Activated T-cell treated with anti-CD3 and anti-CD28 coated beads, Interleukin-2, amount 50 U/mL, for 24 hours (primary cell): ENCODE measurements around the gene NET1.

Experiments used
- DNase-seq: peaks from one replicate; pipeline ENCODE4 v3.0.0-alpha.2; 2020
- H3K27ac Mint-ChIP-seq: 2 replicates; pipeline ENCODE4 v1.8.0; 2020; ENCODE audit warnings: mild to moderate bottlenecking, mixed read lengths
- H3K27me3 Mint-ChIP-seq: 2 replicates; pipeline ENCODE4 v1.8.0; 2020; ENCODE audit warnings: mixed read lengths
- H3K36me3 Mint-ChIP-seq: 2 replicates; pipeline ENCODE4 v1.8.0; 2020; ENCODE audit warnings: low read depth, mixed read lengths
- H3K4me1 Mint-ChIP-seq: 2 replicates; pipeline ENCODE4 v1.8.0; 2020; ENCODE audit warnings: low read depth, mixed read lengths
- H3K4me3 Mint-ChIP-seq: 2 replicates; pipeline ENCODE4 v1.8.0; 2020; ENCODE audit warnings: mild to moderate bottlenecking, moderate library complexity, mixed read lengths
- H3K9me3 Mint-ChIP-seq: 2 replicates; pipeline ENCODE4 v1.8.0; 2020; ENCODE audit warnings: mixed read lengths

Gene NET1

GRCh38 chr10:5443429-5443828 lies 31.1 kb downstream of the NET1 start:
- H3K9me3 Mint-ChIP-seq: no peaks in the 10 kb centered on the region
- H3K4me3 Mint-ChIP-seq: no peak overlapping the region
- H3K4me1 Mint-ChIP-seq: peaks cover 45% of the 10 kb centered on the region
- no peak for DNase-seq
- H3K36me3 Mint-ChIP-seq: no peaks in the 10 kb centered on the region
- H3K27ac Mint-ChIP-seq: no peak overlapping the region
- H3K27me3 Mint-ChIP-seq: no peaks in the 10 kb centered on the region

GRCh38 chr10:5445006-5445405 lies 32.6 kb downstream of the NET1 start:
- H3K9me3 Mint-ChIP-seq: no peaks in the 10 kb centered on the region
- H3K4me3 Mint-ChIP-seq: no peak overlapping the region

GRCh38 chr10:5446390-5446926 lies 34.1 kb downstream of the NET1 start:
- Mint-ChIP-seq H3K36me3 (peaks cover 4% of the 10 kb centered on the region), H3K9me3 (no peaks in the 10 kb centered on the region), H3K27ac (peak overlapping the region; percentile 88), H3K4me3 (peak overlapping the region; percentile 72), H3K4me1 (peaks cover 60% of the 10 kb centered on the region), H3K27me3 (no peaks in the 10 kb centered on the region)
- DNase-seq: peak; percentile 82

More at GRCh38 chr10:5445006-5445405, 32.6 kb downstream of the NET1 start:
- H3K27me3 Mint-ChIP-seq: no peaks in the 10 kb centered on the region
- H3K27ac Mint-ChIP-seq: no peak overlapping the region
- H3K36me3 Mint-ChIP-seq: no peaks in the 10 kb centered on the region
- H3K4me1 Mint-ChIP-seq: peaks cover 56% of the 10 kb centered on the region
- DNase-seq: no peak

- Mint-ChIP-seq H3K9me3 (no peaks in the 10 kb centered on the region), H3K4me3 (peak overlapping the region; percentile 72), H3K27ac (peak overlapping the region; percentile 46), H3K36me3 (peaks cover 10% of the 10 kb centered on the region), H3K27me3 (no peaks in the 10 kb centered on the region), H3K4me1 (peaks cover 59% of the 10 kb centered on the region)
- no peak for DNase-seq
Observed at GRCh38 chr10:5447056-5447455, 34.7 kb downstream of the NET1 start.

- Mint-ChIP-seq H3K4me1 (peaks cover 56% of the 10 kb centered on the region), H3K9me3 (no peaks in the 10 kb centered on the region), H3K4me3 (peak overlapping the region; percentile 72), H3K36me3 (peaks cover 16% of the 10 kb centered on the region), H3K27me3 (no peaks in the 10 kb centered on the region), H3K27ac (peak overlapping the region; percentile 56)
- DNase-seq: no peak
Observed at GRCh38 chr10:5447611-5448071, 35.3 kb downstream of the NET1 start.

GRCh38 chr10:5448333-5449001 lies 36.1 kb downstream of the NET1 start:
- H3K4me1 Mint-ChIP-seq: peaks cover 48% of the 10 kb centered on the region
- peaks cover 24% of the 10 kb centered on the region for H3K36me3 Mint-ChIP-seq
- no peak overlapping the region for H3K27ac Mint-ChIP-seq
- no peaks in the 10 kb centered on the region for H3K9me3 Mint-ChIP-seq
- DNase-seq: no peak
- peak overlapping the region; percentile 6 for H3K4me3 Mint-ChIP-seq
- H3K27me3 Mint-ChIP-seq: no peaks in the 10 kb centered on the region

- Mint-ChIP-seq H3K27ac (no peak overlapping the region), H3K4me1 (peaks cover 42% of the 10 kb centered on the region), H3K4me3 (no peak overlapping the region), H3K36me3 (peaks cover 31% of the 10 kb centered on the region), H3K9me3 (no peaks in the 10 kb centered on the region), H3K27me3 (no peaks in the 10 kb centered on the region)
- DNase-seq: no peak
Observed at GRCh38 chr10:5449227-5449626, 36.9 kb downstream of the NET1 start.

GRCh38 chr10:5449823-5450222 lies 37.5 kb downstream of the NET1 start:
- Mint-ChIP-seq H3K4me3 (no peak overlapping the region), H3K27ac (no peak overlapping the region), H3K36me3 (peaks cover 37% of the 10 kb centered on the region), H3K9me3 (no peaks in the 10 kb centered on the region), H3K27me3 (no peaks in the 10 kb centered on the region), H3K4me1 (peaks cover 38% of the 10 kb centered on the region)
- no peak for DNase-seq

GRCh38 chr10:5450605-5451384 lies 38.4 kb downstream of the NET1 start:
- H3K27ac Mint-ChIP-seq: no peak overlapping the region
- no peak overlapping the region for H3K4me3 Mint-ChIP-seq
- no peak for DNase-seq
- H3K9me3 Mint-ChIP-seq: no peaks in the 10 kb centered on the region
- no peaks in the 10 kb centered on the region for H3K27me3 Mint-ChIP-seq
- H3K36me3 Mint-ChIP-seq: peaks cover 47% of the 10 kb centered on the region
- peaks cover 38% of the 10 kb centered on the region for H3K4me1 Mint-ChIP-seq

GRCh38 chr10:5453749-5454489 lies 41.6 kb downstream of the NET1 start:
- peaks cover 74% of the 10 kb centered on the region for H3K36me3 Mint-ChIP-seq
- no peak for DNase-seq
- peaks cover 20% of the 10 kb centered on the region for H3K4me1 Mint-ChIP-seq
- H3K27ac Mint-ChIP-seq: no peak overlapping the region
- H3K9me3 Mint-ChIP-seq: no peaks in the 10 kb centered on the region
- H3K4me3 Mint-ChIP-seq: no peak overlapping the region
- no peaks in the 10 kb centered on the region for H3K27me3 Mint-ChIP-seq

GRCh38 chr10:5456563-5456962 lies 44.2 kb downstream of the NET1 start:
- H3K36me3 Mint-ChIP-seq: peaks cover 85% of the 10 kb centered on the region
- H3K9me3 Mint-ChIP-seq: no peaks in the 10 kb centered on the region
- H3K27me3 Mint-ChIP-seq: no peaks in the 10 kb centered on the region

GRCh38 chr10:5457741-5458140 lies 45.4 kb downstream of the NET1 start:
- H3K27me3 Mint-ChIP-seq: no peaks in the 10 kb centered on the region
- no peak overlapping the region for H3K4me3 Mint-ChIP-seq
- DNase-seq: no peak
- no peaks in the 10 kb centered on the region for H3K9me3 Mint-ChIP-seq
- peaks cover 11% of the 10 kb centered on the region for H3K4me1 Mint-ChIP-seq
- no peak overlapping the region for H3K27ac Mint-ChIP-seq
- peaks cover 73% of the 10 kb centered on the region for H3K36me3 Mint-ChIP-seq

More at GRCh38 chr10:5456563-5456962, 44.2 kb downstream of the NET1 start:
- no peak for DNase-seq
- Mint-ChIP-seq H3K4me3 (no peak overlapping the region), H3K4me1 (peaks cover 11% of the 10 kb centered on the region), H3K27ac (peak overlapping the region; percentile 41)

- H3K27ac Mint-ChIP-seq: no peak overlapping the region
- H3K36me3 Mint-ChIP-seq: peaks cover 66% of the 10 kb centered on the region
- no peaks in the 10 kb centered on the region for H3K27me3 Mint-ChIP-seq
- H3K4me3 Mint-ChIP-seq: no peak overlapping the region
- peaks cover 11% of the 10 kb centered on the region for H3K4me1 Mint-ChIP-seq
- no peaks in the 10 kb centered on the region for H3K9me3 Mint-ChIP-seq
- no peak for DNase-seq
Observed at GRCh38 chr10:5458425-5458824, 46.1 kb downstream of the NET1 start.

- DNase-seq: no peak
- Mint-ChIP-seq H3K27me3 (no peaks in the 10 kb centered on the region), H3K9me3 (no peaks in the 10 kb centered on the region), H3K4me1 (peaks cover 11% of the 10 kb centered on the region), H3K27ac (no peak overlapping the region), H3K36me3 (peaks cover 59% of the 10 kb centered on the region), H3K4me3 (no peak overlapping the region)
Observed at GRCh38 chr10:5458949-5459747, 46.8 kb downstream of the NET1 start.
